K562 (cell line): ENCODE measurements around the gene TMEM107. TPM values are rescaled to one million over a fixed set of nuclear protein-coding genes. Genes with fewer than 3 reads are reported as not detected.

Experiments
- CAMTA2 ChIP-seq: fragments of 250-450 bp; sonication (Bioruptor Pico); conservative IDR thresholded peaks from 2 replicates; pipeline ENCODE4 v1.5.1; 2022
- ESRRA ChIP-seq: fragments of 450-650 bp; IDR thresholded peaks from 2 replicates; pipeline ENCODE4 v1.6.1; 2014; ENCODE audit warnings: low read depth, mild to moderate bottlenecking, moderate library complexity, borderline replicate concordance
- ESRRB ChIP-seq: fragments of 250-450 bp; sonication (Bioruptor Pico); IDR thresholded peaks from 2 replicates; pipeline ENCODE4 v1.5.0; 2020; ENCODE audit warnings: mild to moderate bottlenecking, moderate library complexity, borderline replicate concordance
- HEY1 ChIP-seq: fragments of 250-450 bp; sonication (Bioruptor Pico); IDR thresholded peaks from 2 replicates; pipeline ENCODE4 v1.5.0; 2020; ENCODE audit warnings: mild to moderate bottlenecking, moderate library complexity, borderline replicate concordance
- HNRNPUL1 ChIP-seq: fragments of 200-400 bp; formaldehyde crosslinking; IDR thresholded peaks from 2 replicates; pipeline ENCODE4 v1.6.1; 2017; ENCODE audit warnings: low read length
- MLLT1 ChIP-seq, 2 experiments: fragments of 450-650 bp; IDR thresholded peaks; 2 replicates each; pipeline ENCODE4 v1.6.1; 2016
- NR2C2 ChIP-seq, 2 experiments: fragments of 200-800 bp in 1 of 2; sonication (Bioruptor generic) in 1 of 2; sonication (generic) in 1 of 2; formaldehyde crosslinking in 1 of 2; IDR thresholded peaks; 2 replicates each; pipeline versions ENCODE4 v1.6.1 to v1.8.0; 2016 to 2022; ENCODE audit warnings: mild to moderate bottlenecking in 1 of 2, missing compliant biosample characterization in 1 of 2, missing genetic modification characterization in 1 of 2, missing genetic modification reagents in 1 of 2
- PTBP1 ChIP-seq: fragments of 200-400 bp; formaldehyde crosslinking; IDR thresholded peaks from 2 replicates; pipeline ENCODE4 v1.6.1; 2017; ENCODE audit warnings: low read depth, low read length
- PTTG1 ChIP-seq: fragments of 450-650 bp; IDR thresholded peaks from 2 replicates; pipeline ENCODE4 v1.6.1; 2016; ENCODE audit warnings: low read depth, mild to moderate bottlenecking, missing genetic modification characterization, missing compliant biosample characterization
- PYGO2 ChIP-seq: fragments of 450-650 bp; IDR thresholded peaks from 2 replicates; pipeline ENCODE4 v1.6.1; 2016; ENCODE audit warnings: mild to moderate bottlenecking, missing genetic modification characterization, moderate library complexity, missing compliant biosample characterization
- RERE ChIP-seq: sonication (generic); formaldehyde crosslinking; IDR thresholded peaks from 2 replicates; pipeline ENCODE4 v1.8.0; 2023; ENCODE audit warnings: missing genetic modification reagents, mild to moderate bottlenecking, borderline replicate concordance
- RNF219 ChIP-seq: fragments of 250-450 bp; sonication (Bioruptor Pico); IDR thresholded peaks from 2 replicates; pipeline ENCODE4 v1.5.0; 2022; ENCODE audit warnings: mild to moderate bottlenecking
- SMC3 ChIP-seq: conservative IDR thresholded peaks from 2 replicates; pipeline ENCODE4 v1.6.1; 2011; ENCODE audit warnings: low read depth, low read length, improper control_type of control experiment; ENCODE audit not compliant: insufficient read depth
- STAT5B ChIP-seq: fragments of 250-450 bp; sonication (Bioruptor Pico); IDR thresholded peaks from 2 replicates; pipeline ENCODE4 v1.8.0; 2021; ENCODE audit warnings: mild to moderate bottlenecking, inconsistent platforms
- TAF7 ChIP-seq: fragments of 450-650 bp; IDR thresholded peaks from 2 replicates; pipeline ENCODE4 v1.6.1; 2016; ENCODE audit warnings: missing genetic modification characterization, missing compliant biosample characterization
- polyA plus RNA-seq, 8 experiments: library from polyadenylated mRNA; depleted of rRNA in 4 of 8; stranded (reverse) in 5 of 8; unstranded in 3 of 8; fragments of >200 nt; fragmentation: Nextera tagmentation in 2 of 8; fragmentation: Illumina TruSeq in 1 of 8; extraction: Ambion mirVana in 2 of 8; extraction: Trizol in 1 of 8; gene quantifications; 2 replicates each; pipeline versions ENCODE4 v1.2.1 to v1.2.3, GENCODE V29; 2011 to 2014; ENCODE audit warnings: inconsistent platforms in 1 of 8, missing spikeins in 1 of 8
- total RNA-seq, 7 experiments: library from RNA; depleted of rRNA in 6 of 7; stranded (reverse); fragments of >200 nt in 6 of 7; fragmentation: Illumina TruSeq in 2 of 7; extraction: Trizol in 2 of 7; gene quantifications; 2 replicates each; pipeline versions ENCODE4 v1.2.1 to v1.2.3, GENCODE V29; 2011 to 2021; ENCODE audit warnings: low replicate concordance in 1 of 7

TMEM107 gene
- total and polyA plus RNA-seq, 9 of the 15 experiments (the other 6 are each of a cell fraction or from before 2014, with no cell fraction given) = 7.1 to 26.2 (median 16.9) TPM

GRCh38 chr17:8209907-8210760 lies 34.0 kb upstream of the TMEM107 start, which contains the start of gene AURKB (continued):
- TF ChIP-seq MLLT1 (IDR thresholded peaks at IDR 0.05) = no peak
- TF ChIP-seq RERE (CRISPR knock-in tag) = no peak
- TF ChIP-seq HEY1 (CRISPR knock-in tag) = no peak
- TF ChIP-seq ESRRB (CRISPR knock-in tag) = no peak
- no peak for TF ChIP-seq CAMTA2 (CRISPR knock-in tag)
- TF ChIP-seq RNF219 (CRISPR knock-in tag) = no peak
- no peak for TF ChIP-seq PTTG1 (tag)
- TF ChIP-seq NR2C2 (CRISPR knock-in tag; IDR thresholded peaks at IDR 0.05) = no peak
- peak; percentile 55; the same call in 1 of the 2 replicates for TF ChIP-seq NR2C2 (tag; IDR thresholded peaks at IDR 0.05)
- TF ChIP-seq SMC3 = no peak
- TF ChIP-seq TAF7 (tag) = 0 out of 2 replicates have a peak, but pooled peaks have one; percentile 15
- no peak for TF ChIP-seq ESRRA
- TF ChIP-seq HNRNPUL1 = no peak
- no peak for TF ChIP-seq STAT5B
- no peak for TF ChIP-seq PYGO2 (tag)
- 0 out of 2 replicates have a peak, but pooled peaks have one; percentile 26 for TF ChIP-seq PTBP1
